ENCODE measurements around the gene COX10.

The COX10 gene

GRCh38 chr17:14070344-14070984, 1.2 kb downstream of the COX10 start:
- no peak for DNase-seq (ENCODE audit: low read depth in 3 of 3)

- no peak for DNase-seq (ENCODE audit: low read depth in 3 of 3)
Measured at GRCh38 chr17:14072881-14073280, 3.6 kb downstream of the COX10 start.

GRCh38 chr17:14078027-14078426, 8.7 kb downstream of the COX10 start:
- no peak for DNase-seq (ENCODE audit: low read depth in 3 of 3)

GRCh38 chr17:14080847-14081251, 11.5 kb downstream of the COX10 start:
- no peak for DNase-seq (ENCODE audit: low read depth in 3 of 3)

GRCh38 chr17:14082848-14083247, 13.5 kb downstream of the COX10 start:
- DNase-seq (ENCODE audit: low read depth in 3 of 3) = no peak

GRCh38 chr17:14084955-14085354, 15.7 kb downstream of the COX10 start:
- no peak for DNase-seq (ENCODE audit: low read depth in 3 of 3)

- DNase-seq (ENCODE audit: low read depth in 3 of 3) = no peak
Measured at GRCh38 chr17:14086189-14086588, 16.9 kb downstream of the COX10 start.

- DNase-seq (ENCODE audit: low read depth in 3 of 3) = no peak
Measured at GRCh38 chr17:14089179-14089578, 19.9 kb downstream of the COX10 start.

GRCh38 chr17:14091367-14091766, 22.1 kb downstream of the COX10 start:
- DNase-seq (ENCODE audit: low read depth in 3 of 3) = no peak

- no peak for DNase-seq (ENCODE audit: low read depth in 3 of 3)
Measured at GRCh38 chr17:14092808-14093207, 23.5 kb downstream of the COX10 start.

GRCh38 chr17:14094676-14095601, 25.6 kb downstream of the COX10 start:
- DNase-seq (ENCODE audit: low read depth in 3 of 3) = no peak

- no peak for DNase-seq (ENCODE audit: low read depth in 3 of 3)
Measured at GRCh38 chr17:14095631-14096030, 26.3 kb downstream of the COX10 start.

- DNase-seq (ENCODE audit: low read depth in 3 of 3) = no peak
Measured at GRCh38 chr17:14098246-14098645, 28.9 kb downstream of the COX10 start.

- DNase-seq (ENCODE audit: low read depth in 3 of 3) = no peak
Measured at GRCh38 chr17:14101976-14102375, 32.7 kb downstream of the COX10 start.

- no peak for DNase-seq (ENCODE audit: low read depth in 3 of 3)
Measured at GRCh38 chr17:14103836-14104235, 34.5 kb downstream of the COX10 start.

GRCh38 chr17:14104734-14105133, 35.4 kb downstream of the COX10 start:
- no peak for DNase-seq (ENCODE audit: low read depth in 3 of 3)

- no peak for DNase-seq (ENCODE audit: low read depth in 3 of 3)
Measured at GRCh38 chr17:14107889-14108288, 38.6 kb downstream of the COX10 start.

- DNase-seq (ENCODE audit: low read depth in 3 of 3) = no peak
Measured at GRCh38 chr17:14112407-14112806, 43.1 kb downstream of the COX10 start.

- no peak for DNase-seq (ENCODE audit: low read depth in 3 of 3)
Measured at GRCh38 chr17:14113137-14113536, 43.8 kb downstream of the COX10 start.

GRCh38 chr17:14116263-14117024, 47.1 kb downstream of the COX10 start:
- no peak for DNase-seq (ENCODE audit: low read depth in 3 of 3)

GRCh38 chr17:14118951-14119350, 49.6 kb downstream of the COX10 start:
- no peak for DNase-seq (ENCODE audit: low read depth in 3 of 3)

GRCh38 chr17:14119546-14119945, 50.2 kb downstream of the COX10 start:
- no peak for DNase-seq (ENCODE audit: low read depth in 3 of 3)

Measured in stimulated activated CD4-positive, alpha-beta T cell treated with anti-CD3 and anti-CD28 coated beads, TNF-alpha, amount 100 ng/mL, for 4 hours (primary cell).